ENCODE data around the gene EXOC2. TPM values are rescaled to one million over a fixed set of nuclear protein-coding genes. Genes with fewer than 3 reads are reported as not detected.

Gene EXOC2
- total RNA-seq, 3 donors from 2014 or later: 19.7 to 37.3 (median 26.5) TPM

DNA sequence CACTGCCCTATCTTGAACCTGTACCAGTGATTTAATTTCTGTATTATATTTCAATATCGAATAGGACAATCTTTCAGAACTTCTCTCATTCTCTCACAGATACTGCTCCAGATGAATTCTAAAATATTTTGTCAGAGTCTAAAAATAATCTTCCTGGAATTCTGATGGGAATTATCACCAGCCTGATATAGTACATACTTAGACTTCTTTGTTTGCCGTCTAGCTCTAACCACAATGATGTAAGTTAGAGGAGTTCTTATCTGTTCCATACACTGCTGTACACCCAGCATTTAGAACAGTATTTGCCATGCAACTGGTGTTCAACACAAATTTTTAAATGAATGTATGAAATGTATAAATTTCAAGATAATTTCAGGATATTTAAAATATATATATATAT lies 34.7 kb downstream of the EXOC2 start:
- no peak for DNase-seq (ENCODE audit: low spot score in 2 of 2)
- TF ChIP-seq POLR2A (IDR thresholded peaks at IDR 0.05): no peak
- TF ChIP-seq, protein P1, sequence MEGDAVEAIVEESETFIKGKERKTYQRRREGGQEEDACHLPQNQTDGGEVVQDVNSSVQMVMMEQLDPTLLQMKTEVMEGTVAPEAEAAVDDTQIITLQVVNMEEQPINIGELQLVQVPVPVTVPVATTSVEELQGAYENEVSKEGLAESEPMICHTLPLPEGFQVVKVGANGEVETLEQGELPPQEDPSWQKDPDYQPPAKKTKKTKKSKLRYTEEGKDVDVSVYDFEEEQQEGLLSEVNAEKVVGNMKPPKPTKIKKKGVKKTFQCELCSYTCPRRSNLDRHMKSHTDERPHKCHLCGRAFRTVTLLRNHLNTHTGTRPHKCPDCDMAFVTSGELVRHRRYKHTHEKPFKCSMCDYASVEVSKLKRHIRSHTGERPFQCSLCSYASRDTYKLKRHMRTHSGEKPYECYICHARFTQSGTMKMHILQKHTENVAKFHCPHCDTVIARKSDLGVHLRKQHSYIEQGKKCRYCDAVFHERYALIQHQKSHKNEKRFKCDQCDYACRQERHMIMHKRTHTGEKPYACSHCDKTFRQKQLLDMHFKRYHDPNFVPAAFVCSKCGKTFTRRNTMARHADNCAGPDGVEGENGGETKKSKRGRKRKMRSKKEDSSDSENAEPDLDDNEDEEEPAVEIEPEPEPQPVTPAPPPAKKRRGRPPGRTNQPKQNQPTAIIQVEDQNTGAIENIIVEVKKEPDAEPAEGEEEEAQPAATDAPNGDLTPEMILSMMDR (IDR thresholded peaks at IDR 0.05): no peak
- no peak for TF ChIP-seq POLR2AphosphoS5 (IDR thresholded peaks at IDR 0.05)
- no peaks in the 10 kb centered on the region for H3K4me1 ChIP-seq
- no peaks in the 10 kb centered on the region for H3K27me3 ChIP-seq
- peaks cover 3 to 7% of the 10 kb centered on the region in 2 donors for H3K9me3 ChIP-seq
- H3K4me3 ChIP-seq: no peak overlapping the region
- H3K27ac ChIP-seq: no peak overlapping the region
- no peaks in the 10 kb centered on the region for H3K36me3 ChIP-seq
- intact Hi-C loops (cut with DNase I; ENCODE audit: low total_unique reads): no loop called here

DNA sequence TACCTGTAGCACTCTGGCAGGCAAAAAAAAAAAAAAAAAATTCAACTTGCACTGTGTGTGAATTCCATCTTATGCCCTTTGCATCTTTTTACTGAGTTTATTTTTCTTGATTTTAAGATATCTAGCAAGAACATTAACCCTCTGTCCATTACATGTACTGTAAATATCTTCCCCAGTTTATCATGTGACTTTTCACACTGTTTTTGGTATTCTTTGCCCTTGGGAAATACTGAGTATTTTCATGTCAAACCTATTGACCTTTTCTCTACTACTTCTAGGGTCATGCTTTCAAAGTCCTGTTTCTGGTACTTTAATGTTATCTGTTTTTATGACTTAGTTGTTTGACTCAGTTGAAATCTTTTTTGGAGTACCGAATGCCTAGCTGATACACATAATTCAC lies 35.2 kb downstream of the EXOC2 start:
- Histone ChIP-seq H3K27ac (no peak overlapping the region), H3K4me3 (no peak overlapping the region), H3K9me3 (peaks cover 3 to 7% of the 10 kb centered on the region in 2 donors), H3K27me3 (no peaks in the 10 kb centered on the region), H3K36me3 (no peaks in the 10 kb centered on the region), H3K4me1 (no peaks in the 10 kb centered on the region)
- no peak for DNase-seq (ENCODE audit: low spot score in 2 of 2)
- intact Hi-C loops (cut with DNase I; ENCODE audit: low total_unique reads): no loop called here
- TF ChIP-seq, protein P1 (IDR thresholded peaks at IDR 0.05): no peak
- no peak for TF ChIP-seq POLR2A (IDR thresholded peaks at IDR 0.05)
- TF ChIP-seq POLR2AphosphoS5 (IDR thresholded peaks at IDR 0.05): no peak

DNA sequence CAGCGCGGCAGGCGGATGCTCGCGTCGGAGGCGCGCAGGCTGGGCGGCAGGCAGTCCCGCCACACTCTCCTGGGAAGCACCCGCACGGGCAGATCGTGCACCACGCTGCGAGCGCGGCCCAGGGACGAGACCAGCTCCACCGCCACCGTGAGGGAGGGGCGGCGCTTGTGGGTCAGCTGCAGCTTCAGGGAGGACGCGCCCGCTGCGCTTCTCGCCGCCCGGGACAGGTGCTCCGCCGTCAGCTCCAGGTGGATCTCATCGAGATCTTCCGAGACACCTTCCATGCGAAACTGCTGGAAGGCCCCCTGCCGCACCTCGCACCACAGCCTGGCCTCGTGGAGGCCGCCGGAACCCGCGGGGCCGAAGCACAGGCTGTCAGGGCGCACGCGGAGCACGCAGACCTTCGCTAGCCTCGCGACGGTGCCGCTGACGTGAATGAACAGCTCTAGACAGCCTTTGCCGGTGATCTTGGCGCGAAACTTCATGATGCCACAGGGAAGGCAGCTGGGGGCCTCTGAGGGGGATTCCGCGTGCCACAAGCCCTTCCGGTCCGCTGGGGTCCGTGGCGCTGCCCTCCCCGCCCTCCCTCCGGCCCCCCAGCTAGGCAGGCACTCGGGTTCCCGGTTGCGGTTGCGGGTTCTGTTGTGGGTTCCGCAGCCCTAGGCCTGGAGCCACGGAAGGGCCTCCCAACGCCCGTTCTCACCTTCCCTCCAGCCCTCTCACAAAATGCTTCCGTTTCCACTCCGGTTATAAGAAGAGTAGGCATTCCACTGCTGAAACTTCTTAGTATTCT lies 36.3 kb downstream of the EXOC2 start, which contains the start of gene HUS1B:
TSS of gene HUS1B (minus strand) at position 641 of the 793 bp plus-strand sequence. CDS start at position 485, 156 bp downstream.
- H3K27me3 ChIP-seq: no peaks in the 10 kb centered on the region
- intact Hi-C loops (cut with DNase I; ENCODE audit: low total_unique reads): no loop called here
- no peak for TF ChIP-seq POLR2A (IDR thresholded peaks at IDR 0.05)
- TF ChIP-seq, protein P1 (IDR thresholded peaks at IDR 0.05): no peak
- TF ChIP-seq POLR2AphosphoS5 (IDR thresholded peaks at IDR 0.05): no peak
- no peaks in the 10 kb centered on the region for H3K36me3 ChIP-seq
- DNase-seq (ENCODE audit: low spot score in 2 of 2): no peak
- no peaks in the 10 kb centered on the region for H3K4me1 ChIP-seq
- H3K4me3 ChIP-seq: no peak within 1 kb of the TSS
- H3K9me3 ChIP-seq: peaks cover 3 to 7% of the 10 kb centered on the region in 2 donors
- no peak within 1 kb of the TSS for H3K27ac ChIP-seq

DNA sequence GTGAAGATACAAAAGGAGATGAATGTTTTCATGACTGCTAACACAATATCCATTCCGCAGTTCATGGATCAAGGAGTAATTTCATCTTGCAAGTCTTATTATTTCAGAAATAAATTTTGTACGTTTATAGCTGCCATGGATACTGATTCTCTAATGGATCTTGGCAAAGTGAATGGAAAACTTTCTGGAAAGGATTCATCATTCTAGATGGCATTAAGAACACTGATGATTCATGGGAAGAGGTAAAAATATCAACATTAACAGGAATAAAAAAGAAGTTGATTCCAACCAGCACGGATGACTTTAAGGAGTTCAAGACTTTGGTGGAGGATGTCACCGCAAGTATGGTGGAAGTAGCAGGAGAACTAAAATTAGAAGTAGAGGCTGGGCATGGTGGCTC lies 38.8 kb downstream of the EXOC2 start:
- no peaks in the 10 kb centered on the region for H3K36me3 ChIP-seq
- intact Hi-C loops (cut with DNase I; ENCODE audit: low total_unique reads): no loop called here
- no peak overlapping the region for H3K27ac ChIP-seq
- peaks cover 3 to 7% of the 10 kb centered on the region in 2 donors for H3K9me3 ChIP-seq
- no peaks in the 10 kb centered on the region for H3K4me1 ChIP-seq
- DNase-seq (ENCODE audit: low spot score in 2 of 2): no peak
- TF ChIP-seq, protein P1 (IDR thresholded peaks at IDR 0.05): no peak
- TF ChIP-seq POLR2AphosphoS5 (IDR thresholded peaks at IDR 0.05) (no peak), POLR2A (IDR thresholded peaks at IDR 0.05) (no peak)
- no peaks in the 10 kb centered on the region for H3K27me3 ChIP-seq
- H3K4me3 ChIP-seq: no peak overlapping the region

DNA sequence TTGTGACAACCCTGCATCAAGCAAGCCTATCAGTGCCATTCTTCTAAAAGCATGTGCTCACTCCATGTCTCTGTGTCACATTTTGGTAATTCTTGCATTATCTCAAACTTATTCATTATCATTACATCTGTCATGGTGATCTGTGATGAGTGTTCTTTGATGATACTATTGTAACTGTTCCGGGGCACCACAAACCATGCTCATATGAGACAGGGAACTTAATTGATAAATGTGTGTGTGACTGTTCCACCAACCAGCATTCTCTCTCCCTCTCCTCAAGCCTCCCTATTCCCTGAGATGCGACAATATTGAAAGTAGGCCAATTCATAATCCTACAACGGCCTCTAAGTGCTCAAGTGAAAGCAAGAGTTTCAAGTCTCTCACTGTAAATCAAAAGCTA lies 40.1 kb downstream of the EXOC2 start:
- no peaks in the 10 kb centered on the region for H3K36me3 ChIP-seq
- no peaks in the 10 kb centered on the region for H3K4me1 ChIP-seq
- no peak overlapping the region for H3K27ac ChIP-seq
- intact Hi-C loops (cut with DNase I; ENCODE audit: low total_unique reads): no loop called here
- peaks cover 3 to 7% of the 10 kb centered on the region in 2 donors for H3K9me3 ChIP-seq
- TF ChIP-seq, protein P1 (IDR thresholded peaks at IDR 0.05): no peak
- no peak for TF ChIP-seq POLR2A (IDR thresholded peaks at IDR 0.05)
- TF ChIP-seq POLR2AphosphoS5 (IDR thresholded peaks at IDR 0.05): no peak
- H3K27me3 ChIP-seq: no peaks in the 10 kb centered on the region
- H3K4me3 ChIP-seq: no peak overlapping the region
- DNase-seq (ENCODE audit: low spot score in 2 of 2): no peak

Data from breast epithelium (tissue), 4 donors.